HG03039 (cell line): Measurements from ENCODE around the gene AXIN1.
"Not testable (repeated sequence)": the region's sequence is repeated elsewhere in the genome, so short reads cannot be mapped to it uniquely, and the experiment has no call there.

Experiments used
- ATAC-seq: cut with Tn5 transposase; IDR thresholded peaks from one replicate; pipeline ENCODE4 v1.9.1; 2021; ENCODE audit warnings: mild to moderate bottlenecking, moderate library complexity; ENCODE audit not compliant: unreplicated experiment

Gene AXIN1

DNA sequence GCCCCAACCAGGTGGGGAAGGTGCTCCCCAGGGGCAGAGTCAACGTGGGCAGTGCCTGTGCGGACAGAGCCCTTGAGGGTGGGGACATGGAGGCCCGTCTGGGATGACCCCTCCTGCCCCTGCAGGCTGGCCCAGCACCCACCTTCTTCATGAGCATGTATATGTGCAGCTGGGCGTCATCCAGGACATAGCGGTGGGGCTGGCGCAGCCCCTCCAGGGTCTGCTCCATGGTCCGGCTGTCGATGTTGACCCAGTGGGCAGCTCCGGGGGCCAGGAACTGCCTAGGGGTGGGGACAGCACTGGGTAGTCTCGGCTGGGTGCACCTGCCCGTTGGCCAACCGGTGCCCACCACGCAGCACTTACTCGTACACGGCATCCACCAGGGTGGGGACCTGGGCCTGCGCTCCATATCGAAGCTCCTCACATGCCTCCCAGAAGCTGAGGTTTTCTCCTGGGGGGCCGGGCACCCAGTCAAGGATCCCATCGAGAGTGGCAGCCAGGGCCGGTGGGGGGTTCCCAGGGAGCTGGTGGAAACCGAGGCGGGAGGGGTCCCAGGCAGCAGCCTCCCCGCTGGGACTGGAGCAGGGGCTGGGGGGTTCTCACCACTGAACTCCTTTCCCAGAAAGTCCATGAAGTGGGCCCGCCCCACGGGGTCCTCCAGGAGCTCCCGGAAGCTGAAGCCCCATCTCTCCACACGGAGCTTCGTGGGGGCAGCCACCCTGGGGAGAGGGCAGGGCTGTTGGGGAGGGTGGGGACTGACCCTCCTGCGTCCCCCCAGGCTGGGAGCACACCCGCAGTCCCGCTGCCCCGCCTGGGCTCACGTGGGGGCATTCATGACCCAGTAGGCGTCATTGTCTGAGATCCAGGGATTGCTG, 81.9 kb downstream of the AXIN1 start:
- no peak for ATAC-seq

DNA sequence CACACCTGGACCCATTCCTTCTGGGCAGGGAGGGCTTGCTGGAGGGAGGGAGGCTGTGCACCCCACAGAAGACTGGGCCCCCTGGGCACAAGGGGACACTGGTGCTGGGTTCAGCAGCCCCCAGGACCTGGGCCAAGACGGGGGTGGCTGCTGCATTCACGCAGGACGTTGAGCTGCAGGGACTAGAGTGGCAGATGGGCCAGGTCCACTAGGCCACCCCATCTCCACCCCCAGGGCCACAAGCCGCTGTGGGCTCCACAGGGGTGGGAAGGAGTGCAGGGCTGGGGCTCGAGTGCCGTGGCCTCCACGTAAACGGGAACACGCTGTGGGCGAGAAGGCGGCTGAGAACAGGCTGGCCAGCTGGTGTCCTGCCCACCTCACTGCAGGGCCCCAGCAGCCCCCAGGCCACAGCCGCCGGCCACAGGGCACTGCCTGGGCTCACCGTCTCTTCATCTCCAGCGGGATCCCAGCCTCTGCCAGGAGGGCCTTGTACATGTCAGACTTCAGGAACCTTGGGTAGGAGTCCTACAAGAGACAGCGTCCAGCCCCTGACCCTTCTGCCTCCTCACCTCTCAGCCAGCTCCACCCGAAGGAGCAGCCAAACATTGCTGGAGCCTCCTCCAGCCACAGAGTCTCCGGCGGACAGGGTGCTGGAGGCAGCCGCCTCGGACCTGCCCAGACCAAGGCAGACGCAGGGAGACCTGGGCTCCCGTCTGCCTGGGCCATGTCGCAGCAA, 83.3 kb downstream of the AXIN1 start:
- no peak for ATAC-seq

DNA sequence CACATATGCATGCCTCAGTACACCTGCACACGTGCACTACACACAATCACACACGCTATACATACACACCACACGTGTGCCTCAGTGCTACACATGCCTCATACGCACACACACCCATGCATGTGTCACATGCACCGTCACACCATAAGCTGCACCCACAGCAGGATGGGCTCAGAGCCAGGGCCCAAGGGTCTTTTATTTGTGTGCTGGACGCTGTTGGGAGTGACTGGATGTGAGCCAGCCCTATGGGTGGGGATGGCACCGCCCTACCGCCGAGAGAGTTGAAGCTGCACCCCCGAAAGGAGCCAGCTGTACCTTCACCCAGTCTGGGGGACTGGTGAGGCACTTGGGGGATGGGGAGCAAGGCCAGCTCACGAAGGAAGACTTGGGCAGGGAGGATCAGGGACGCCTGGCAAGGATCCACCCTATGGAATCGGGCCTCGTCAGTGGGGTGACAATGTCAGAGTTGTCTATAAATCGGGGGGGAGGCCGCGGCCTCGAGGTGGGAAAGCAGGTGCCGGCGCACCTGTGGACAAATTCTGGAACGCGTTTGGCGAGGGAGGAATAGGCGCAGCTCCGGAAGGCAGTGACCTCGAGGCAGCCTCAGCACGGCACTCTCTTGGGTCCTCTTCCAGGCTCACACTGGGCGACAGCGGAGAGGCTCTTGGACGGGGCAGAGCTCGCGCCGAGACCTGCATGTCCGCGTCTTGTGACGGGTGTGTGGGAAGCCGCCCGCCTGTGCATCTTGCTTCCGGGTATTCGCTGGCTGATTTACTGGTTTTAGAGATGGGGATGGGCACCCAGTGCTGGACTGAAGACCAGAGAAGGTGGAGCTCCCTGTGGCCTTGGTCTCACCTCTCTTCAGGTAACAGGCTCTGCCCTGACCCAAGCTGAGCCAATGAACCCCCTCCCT, 84.1 kb downstream of the AXIN1 start:
- no peak for ATAC-seq

DNA sequence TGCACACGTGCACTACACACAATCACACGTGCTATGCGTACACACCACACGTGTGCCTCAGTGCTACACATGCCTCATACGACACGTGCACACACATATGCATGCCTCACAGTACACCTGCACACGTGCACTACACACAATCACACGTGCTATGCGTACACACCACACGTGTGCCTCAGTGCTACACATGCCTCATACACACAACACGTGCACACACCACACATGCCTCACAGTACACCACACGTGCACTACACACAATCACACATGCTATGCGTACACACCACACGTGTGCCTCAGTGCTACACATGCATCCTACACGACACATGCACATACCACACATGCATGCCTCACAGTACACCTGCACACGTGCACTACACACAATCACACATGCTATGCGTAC, 85.0 kb downstream of the AXIN1 start:
- ATAC-seq: not testable (repeated sequence)

DNA sequence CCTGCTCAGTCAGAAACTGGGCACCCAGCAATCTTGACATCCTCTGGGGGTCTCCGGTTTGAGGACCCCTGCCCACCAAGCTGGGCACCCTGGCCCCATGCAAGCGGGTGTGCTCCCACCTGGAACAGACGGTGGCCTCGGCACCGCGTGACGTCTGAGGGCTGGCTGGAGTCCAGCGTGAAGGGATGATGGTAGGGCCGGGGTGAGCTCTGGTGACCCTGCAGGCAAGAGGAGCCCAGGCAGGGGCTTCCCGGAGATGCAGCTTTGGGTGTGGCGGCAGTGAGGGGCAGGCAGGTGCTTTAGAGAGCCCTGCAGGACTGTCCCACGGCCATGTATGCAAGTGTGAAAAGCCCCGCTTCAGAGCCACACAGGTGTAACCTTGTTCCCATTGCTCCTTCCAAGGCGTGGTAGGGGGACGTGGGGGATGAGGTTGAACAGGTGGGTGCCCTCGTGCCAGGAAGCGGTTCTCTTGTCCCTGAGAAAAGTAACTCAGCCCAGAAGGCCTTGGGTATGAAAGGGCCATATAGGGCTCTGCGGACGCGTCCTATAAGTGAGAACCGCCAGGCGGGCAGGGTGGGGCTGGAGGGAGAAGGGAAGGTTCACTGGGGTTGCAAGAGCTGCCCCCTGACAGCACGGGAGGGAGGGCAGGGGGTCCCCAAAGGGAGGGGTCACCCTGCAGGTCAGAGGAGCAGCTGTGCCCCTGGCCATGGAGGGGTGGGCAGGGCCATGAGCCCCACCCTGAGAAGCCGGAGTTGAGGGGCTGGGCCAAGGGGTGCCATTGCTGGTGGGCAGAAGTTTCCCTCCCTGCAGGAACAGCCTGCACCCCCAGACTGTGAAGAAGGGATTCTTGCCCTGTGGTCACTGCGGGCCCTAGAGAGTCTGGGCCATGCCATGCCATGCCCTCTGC, 86.0 kb downstream of the AXIN1 start:
- ATAC-seq: no peak

DNA sequence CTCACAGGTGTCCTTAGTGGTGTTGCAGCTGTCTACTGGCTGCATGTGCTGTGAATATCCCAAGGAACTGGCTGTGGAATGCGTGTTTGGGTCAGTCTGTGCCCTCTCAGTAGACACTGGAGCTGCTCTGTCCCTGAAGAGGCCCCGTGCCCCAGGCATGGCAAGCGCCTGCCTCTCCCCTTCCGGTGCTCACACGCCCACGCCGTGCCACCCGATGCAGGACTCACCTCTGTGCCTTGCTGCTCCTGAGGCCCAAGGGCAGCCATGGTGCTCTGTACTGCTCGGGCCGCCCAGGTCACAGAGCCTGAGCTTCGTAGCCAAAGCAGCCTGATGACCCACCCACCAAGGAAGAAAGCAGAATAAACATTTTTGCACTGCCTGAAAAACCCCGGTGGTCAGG, 86.8 kb downstream of the AXIN1 start:
- no peak for ATAC-seq

DNA sequence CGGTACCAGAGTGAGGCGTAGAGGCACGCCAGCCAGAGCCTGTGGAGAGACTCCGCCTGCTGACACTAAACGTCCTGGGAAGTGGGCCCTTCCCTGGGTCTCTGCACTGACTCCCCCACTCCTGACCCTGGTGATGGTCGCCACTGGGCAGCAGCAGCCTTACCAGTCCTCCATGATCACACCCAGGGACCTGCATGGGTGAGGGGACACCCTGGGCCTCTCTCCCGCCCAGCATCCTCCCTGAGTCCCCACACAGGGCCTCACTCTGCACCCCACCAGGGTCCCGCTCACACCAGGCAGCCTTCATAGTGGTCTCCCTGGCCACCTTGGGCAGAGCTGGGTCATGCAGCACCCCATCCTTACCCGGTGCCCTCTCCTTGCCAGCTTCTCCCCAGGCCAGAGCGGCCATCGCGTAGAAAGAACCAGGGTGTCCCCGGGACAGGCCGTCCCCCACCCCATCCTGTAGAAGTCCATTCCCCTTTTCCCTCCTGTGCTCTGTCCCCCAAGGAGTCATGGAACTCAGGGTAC, 87.5 kb downstream of the AXIN1 start:
- no peak for ATAC-seq

DNA sequence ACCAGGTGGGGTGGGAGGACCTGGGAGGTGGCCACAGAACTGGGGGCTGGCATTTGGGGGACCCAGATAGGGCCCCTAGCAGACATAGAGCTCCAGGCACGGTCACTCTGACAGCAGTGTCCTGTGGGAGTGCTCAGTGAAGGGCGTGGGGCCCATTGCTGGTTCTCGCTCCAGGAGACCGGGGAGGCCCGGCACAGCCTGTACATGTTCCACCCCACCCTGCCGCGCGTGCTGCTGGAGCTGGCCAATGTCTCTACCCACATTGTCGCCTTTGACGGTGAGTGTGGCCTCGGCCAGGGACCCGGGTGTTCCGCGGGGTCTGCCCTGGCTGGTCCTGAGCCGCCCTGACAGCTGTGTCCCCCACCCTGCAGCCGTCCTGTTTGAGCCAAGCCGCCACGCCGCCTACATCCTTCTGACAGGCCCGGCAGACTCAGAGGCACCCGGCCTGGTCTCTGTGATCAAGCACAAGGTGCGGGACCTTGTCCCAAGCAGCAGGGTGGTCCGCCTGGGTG, 88.0 kb downstream of the AXIN1 start:
- ATAC-seq: no peak

DNA sequence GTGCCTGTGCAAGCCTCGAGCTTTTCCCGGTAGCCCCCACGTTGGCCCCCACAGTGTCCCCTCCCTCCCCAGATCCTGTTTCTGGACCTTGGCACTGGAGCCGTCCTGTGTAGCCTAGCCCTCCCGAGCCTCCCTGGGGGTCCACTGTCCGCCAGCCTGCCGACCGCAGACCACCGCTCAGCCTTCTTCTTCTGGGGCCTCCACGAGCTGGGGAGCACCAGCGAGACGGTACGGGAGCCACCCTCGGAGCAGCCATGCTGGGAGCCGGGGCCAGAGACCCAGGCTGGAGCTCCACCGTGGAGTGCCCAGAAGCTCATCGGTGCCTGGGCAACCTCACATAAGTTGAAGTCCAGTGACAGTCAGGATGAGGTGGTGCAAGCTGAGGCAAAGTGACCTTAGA, 88.6 kb downstream of the AXIN1 start:
- no peak for ATAC-seq

DNA sequence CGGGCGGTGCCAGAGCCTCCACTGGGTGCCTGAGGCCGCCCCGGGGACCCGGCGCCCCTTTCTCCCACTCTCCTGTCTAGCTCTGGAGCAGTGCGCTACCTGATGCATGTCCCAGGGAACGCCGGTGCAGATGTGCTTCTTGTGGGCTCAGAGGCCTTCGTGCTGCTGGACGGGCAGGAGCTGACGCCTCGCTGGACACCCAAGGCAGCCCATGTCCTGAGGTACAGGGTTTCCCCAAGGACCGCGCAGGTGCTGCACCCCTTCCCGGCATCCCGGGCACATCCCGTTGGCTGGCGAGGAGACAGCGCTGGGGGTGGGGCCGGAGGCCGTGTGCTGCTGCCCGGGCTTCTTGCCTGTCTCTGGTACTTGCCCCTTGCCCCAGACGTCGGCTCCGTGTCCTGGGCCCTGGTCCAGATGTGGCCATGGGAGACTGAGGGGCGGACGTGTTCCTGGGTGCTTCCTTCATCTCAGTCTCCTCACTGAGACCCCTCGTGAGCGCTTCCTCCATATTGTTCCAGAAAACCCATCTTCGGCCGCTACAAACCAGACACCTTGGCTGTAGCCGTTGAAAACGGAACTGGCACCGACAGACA, 89.2 kb downstream of the AXIN1 start:
- ATAC-seq: no peak

DNA sequence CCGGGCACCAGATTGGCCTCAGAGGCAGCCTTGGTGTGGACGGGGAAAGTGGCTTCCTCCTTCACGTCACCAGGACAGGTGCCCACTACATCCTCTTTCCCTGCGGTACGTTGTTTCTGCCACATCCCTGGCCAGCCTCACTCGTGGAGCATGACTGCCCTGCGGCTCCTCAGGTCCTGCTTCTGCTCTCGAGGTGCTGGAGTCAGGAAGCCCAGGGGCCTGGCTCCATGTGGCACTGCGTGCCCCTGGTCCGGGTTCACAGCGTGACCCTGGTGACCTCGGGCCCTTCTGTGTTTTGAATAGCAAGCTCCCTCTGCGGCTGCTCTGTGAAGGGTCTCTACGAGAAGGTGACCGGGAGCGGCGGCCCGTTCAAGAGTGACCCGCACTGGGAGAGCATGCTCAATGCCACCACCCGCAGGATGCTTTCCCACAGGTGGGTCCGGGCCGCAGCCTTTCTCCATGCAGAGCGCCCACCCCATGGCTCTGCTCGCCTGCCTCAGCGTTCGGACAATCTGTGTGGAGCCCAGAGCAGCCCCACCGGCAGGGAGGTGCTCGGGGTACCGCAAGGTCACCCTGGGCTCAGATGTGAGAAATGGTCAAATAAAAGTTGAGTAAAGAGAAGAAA, 90.3 kb downstream of the AXIN1 start:
- ATAC-seq: no peak

DNA sequence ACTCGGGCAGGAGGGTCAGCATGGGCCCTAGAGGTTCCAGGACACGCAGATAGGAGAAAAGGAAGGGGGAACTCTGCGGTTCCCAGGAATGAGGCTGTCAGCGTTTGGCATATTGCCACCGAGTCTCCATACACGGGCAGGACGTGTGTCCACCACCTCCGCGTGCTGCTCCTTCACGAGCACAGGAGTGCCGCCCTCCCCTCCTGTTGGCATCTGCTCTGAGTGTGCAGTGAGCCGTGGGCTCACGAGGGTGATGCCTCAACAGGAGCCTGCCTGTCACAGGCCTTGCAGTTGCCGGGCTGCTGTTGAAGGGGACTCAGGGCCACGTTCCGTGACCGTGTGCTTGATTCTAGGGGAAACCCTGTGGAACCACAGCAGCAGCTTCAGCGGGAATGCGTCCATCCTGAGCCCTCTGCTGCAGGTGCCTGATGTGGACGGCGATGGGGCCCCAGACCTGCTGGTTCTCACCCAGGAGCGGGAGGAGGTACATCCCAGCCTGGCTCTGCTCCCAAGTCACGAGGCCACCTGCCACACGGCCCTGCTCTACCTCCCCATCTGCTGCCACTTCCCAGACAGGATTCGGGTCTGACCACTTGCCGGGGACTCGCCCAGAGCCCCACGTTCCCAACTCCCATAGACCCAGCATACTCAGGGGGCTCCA, 91.4 kb downstream of the AXIN1 start:
- ATAC-seq: no peak

DNA sequence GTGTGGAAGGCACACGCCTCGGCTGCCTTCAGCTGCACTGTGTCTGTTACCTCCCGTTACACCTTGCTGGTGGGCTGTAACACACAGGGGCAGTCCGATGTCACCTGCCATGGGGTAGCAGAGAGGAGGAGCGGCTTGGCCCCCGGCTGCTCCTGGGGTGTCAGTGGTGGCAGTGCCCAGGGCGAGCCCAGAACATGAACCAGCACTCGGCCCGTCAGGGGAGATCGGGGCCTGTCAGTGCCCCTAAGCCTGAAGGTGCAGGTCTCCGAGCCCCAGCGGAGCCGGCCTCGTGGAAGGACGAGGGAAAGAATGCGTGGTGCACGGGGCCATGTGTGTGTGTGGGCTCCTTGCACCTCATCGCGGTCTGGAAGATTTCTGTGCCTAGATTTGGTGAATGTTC, 92.2 kb downstream of the AXIN1 start:
- no peak for ATAC-seq

DNA sequence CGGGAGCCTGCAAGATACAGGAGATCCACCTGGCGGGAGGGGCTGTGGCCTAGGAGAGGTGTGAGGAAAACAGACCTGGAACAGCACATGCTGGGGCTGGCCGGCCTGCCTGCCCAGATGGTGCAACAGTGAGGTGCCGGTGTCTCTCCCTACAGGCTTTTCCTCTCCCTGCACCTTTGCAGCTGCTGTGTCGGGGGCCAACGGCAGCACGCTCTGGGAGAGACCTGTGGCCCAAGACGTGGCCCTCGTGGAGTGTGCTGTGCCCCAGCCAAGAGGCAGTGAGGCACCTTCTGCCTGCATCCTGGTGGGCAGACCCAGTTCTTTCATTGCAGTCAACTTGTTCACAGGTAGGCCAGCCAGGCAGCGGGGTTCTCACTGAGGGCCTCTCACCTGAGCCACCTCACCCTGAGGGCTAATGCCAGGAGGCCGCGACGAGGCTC, 92.7 kb downstream of the AXIN1 start:
- ATAC-seq: no peak

DNA sequence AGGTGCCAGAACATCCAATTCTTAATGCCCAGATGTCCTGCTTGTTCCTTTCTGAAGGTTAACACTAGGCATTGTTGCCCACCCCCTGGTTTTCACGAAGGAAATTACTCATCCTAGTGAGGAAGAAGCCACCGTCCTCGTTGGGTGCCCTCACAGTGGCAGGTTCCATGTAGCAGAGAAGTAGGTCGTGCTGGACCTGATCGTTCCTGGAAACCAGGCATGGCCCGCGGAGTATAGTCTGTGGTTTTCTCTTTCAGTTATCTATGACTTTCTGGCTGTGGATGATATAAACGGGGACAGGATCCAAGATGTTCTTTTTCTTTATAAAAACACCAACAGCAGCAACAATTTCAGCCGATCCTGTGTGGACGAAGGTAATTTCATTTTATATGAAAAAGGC, 93.3 kb downstream of the AXIN1 start:
- ATAC-seq: no peak

DNA sequence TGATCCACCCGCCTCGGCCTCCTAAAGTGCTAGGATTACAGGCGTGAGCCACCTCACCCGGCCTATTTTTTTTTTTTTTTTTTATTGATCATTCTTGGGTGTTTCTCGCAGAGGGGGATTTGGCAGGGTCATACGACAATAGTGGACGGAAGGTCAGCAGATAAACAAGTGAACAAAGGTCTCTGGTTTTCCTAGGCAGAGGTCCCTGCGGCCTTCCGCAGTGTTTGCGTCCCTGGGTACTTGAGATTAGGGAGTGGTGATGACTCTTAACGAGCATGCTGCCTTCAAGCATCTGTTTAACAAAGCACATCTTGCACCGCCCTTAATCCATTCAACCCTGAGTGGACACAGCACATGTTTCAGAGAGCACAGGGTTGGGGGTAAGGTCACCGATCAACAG, 94.4 kb downstream of the AXIN1 start:
- not testable (repeated sequence) for ATAC-seq

DNA sequence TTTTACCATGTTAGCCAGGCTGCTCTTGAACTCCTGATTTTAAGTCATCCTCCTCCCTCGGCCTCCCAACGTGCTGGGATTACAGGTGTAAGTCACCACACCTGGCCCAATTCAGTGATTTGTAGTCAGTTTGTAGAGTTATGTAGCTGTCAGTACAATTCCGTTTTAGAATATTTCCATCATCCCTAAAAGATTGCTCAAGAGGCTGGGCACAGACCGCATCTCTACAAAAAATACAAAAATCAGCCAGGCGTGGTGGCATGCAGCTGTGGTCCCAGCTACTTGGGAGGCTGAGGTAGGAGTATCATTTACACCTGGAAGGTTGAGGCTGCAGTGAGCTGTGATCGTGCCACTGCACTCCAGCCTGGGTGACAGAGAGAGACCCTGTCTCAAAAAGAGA, 97.3 kb downstream of the AXIN1 start:
- ATAC-seq: no peak

DNA sequence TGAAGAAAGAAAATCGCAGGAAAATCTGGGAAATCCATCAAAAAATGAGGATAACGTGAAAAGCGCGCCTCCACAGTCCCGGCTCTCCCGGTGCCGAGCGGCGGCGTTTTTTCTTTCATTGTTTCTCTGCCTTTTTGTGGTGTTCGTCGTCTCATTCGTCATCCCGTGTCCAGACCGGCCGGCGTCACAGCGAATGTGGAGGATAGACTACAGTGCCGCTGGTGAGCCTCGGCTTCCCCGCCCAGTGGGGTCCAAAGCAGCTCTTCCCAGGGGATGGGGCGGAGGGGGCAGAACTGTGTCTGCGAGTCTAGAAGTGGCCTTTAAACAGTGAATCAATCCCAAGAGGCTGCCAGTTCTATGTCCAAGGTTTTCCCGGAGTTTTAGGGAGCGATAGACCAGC, 98.1 kb downstream of the AXIN1 start:
- no peak for ATAC-seq
